Islet of Langerhans (tissue), 1 donor: Measurements from ENCODE around the gene CELA3B.
"Not testable (repeated sequence)": the region's sequence is repeated elsewhere in the genome, so short reads cannot be mapped to it uniquely, and the experiment has no call there.

ENCODE experiments used
- FAIRE-seq: peaks from one replicate; lab custom pipeline; 2011; peaks lifted over from hg19 to GRCh38; lab: Jason Lieb, UNC

Gene CELA3B

DNA sequence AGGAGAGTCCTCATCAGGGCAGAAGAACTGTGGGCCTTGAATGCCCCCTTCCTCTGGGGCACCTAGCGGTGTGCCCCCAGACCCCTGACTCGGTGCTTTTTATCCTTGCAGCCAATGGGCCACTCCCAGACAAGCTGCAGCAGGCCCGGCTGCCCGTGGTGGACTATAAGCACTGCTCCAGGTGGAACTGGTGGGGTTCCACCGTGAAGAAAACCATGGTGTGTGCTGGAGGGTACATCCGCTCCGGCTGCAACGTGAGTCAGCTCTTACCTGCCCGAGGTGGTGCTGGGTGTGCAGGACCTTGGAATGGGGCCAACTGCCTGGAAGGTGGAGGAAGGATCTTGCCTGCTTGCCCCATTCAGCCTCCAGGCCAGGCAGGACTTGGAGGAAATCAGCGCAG, 30.4 kb downstream of the CELA3B start:
- not testable (repeated sequence) for FAIRE-seq

DNA sequence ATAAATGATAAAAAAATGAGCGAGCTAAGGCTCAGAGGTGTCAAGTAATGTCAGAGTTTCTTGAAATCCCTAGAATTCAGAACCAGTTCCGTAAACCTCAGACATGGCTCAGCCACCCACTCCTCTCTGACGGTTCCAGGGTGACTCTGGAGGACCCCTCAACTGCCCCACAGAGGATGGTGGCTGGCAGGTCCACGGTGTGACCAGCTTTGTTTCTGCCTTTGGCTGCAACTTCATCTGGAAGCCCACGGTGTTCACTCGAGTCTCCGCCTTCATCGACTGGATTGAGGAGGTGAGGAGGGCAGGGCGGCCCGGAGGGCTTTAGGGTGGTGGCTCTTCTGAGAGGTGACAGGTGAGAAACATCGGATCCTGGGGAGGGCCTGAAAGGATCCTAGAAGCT, 32.7 kb downstream of the CELA3B start:
- FAIRE-seq: not testable (repeated sequence)

DNA sequence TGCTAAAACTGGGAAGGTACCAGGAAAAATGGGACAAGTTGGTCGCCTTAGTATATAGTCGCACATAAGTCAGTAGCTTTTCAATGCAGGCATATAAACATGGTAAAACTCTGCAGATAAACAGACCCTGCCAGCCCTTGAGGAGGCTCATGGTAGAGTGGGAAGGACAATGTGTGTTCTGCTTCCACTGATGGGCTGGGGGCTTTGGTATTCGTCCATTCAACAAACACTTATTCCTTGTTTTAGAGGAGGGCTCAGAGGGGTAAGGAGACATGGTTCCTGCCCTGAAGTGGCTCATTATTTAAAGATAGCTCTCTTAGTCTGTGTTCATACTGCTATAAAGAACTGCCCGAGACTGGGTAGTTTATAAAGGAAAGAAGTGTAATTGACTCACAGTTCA, 35.9 kb downstream of the CELA3B start:
- not testable (repeated sequence) for FAIRE-seq

DNA sequence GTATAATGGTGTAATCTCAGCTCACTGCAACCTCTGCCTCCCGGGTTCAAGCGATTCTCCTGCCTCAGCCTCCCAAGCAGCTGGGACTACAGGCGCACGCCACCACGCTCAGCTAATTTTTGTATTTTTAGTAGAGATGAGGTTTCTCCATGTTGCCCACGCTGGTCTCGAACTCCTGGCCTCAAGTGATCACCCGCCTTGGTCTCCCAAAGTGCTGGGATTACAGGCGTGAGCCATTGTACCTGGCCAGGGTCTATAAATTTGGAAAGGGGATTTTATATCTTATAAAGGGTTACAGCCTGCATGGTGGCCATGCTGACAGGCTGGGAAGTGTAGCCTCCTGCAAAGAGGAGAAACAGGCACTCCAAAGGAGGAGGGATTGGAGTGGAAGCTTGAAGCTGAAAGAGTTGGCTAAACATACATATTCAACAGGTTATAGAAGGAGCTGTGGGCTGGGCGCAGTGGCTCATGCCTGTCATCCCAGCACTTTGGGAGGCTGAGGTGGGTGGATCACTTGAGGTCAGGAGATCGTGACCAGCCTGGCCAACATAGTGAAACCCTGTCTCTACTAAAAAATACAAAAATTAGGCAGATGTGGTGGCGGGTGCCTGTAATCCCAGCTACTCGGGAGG, 37.9 kb downstream of the CELA3B start:
- not testable (repeated sequence) for FAIRE-seq

DNA sequence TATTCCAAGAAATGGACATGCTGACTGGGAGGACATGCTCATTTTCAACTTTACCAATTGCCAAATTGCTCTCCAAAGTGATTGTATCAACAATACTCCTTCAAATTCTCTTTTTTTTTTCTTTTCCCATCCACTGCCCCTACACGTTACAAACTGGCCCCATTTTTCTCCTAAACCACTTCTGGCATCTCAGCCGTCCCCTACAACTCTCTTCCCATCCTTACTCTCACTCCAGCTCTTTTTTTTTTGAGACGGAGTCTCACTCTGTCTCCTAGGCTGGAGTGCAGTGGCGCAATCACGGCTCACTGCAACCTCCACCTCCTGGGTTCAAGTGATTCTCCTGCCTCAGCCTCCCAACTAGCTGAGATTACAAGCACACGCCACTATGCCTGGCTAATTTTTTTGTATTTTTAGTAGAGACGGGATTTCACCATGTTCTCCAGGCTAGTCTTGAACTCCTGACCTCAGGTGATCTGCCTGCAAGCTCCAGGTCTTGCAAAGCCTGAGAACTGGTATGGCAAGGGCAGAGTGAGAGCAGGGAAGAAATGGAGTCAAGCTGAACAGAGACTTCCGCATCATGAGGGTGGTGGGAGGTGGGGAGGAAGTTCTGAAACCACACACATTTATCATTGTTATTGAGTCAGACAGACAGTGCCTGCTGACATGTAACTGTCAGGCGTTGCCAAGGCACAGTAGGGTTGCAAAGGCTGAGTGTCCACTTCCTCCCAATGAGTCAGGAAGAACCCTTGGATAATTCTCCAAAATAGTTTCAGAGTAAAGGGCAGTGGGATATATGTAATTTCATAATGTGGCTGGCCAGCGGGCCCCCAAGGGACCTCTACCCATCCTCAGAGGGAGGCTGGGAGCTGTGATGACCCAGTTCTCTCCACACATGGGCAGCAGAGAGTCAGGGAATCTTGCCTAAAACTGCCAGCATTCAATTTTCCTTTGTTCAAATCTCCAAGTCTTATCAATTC, 42.0 kb downstream of the CELA3B start:
- no peak for FAIRE-seq

DNA sequence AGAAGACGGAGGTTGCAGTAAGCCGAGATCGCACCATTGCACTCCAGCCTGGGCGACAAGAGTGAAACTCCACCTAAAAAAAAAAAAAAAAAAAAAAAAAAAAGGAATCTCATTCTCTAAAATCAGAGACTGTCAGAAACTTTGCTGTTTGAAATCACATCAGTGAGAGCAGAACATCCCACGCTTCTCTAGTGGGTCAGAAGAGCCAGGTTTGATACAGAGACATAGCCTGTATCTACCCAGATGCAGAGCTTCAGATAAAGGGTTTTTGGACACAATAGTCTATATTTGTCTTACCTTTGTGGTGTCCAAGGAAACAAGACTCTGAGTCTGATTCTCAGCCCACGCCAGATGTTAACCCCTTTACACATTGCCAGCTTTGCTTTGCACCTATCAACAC, 44.2 kb downstream of the CELA3B start:
- no peak for FAIRE-seq

DNA sequence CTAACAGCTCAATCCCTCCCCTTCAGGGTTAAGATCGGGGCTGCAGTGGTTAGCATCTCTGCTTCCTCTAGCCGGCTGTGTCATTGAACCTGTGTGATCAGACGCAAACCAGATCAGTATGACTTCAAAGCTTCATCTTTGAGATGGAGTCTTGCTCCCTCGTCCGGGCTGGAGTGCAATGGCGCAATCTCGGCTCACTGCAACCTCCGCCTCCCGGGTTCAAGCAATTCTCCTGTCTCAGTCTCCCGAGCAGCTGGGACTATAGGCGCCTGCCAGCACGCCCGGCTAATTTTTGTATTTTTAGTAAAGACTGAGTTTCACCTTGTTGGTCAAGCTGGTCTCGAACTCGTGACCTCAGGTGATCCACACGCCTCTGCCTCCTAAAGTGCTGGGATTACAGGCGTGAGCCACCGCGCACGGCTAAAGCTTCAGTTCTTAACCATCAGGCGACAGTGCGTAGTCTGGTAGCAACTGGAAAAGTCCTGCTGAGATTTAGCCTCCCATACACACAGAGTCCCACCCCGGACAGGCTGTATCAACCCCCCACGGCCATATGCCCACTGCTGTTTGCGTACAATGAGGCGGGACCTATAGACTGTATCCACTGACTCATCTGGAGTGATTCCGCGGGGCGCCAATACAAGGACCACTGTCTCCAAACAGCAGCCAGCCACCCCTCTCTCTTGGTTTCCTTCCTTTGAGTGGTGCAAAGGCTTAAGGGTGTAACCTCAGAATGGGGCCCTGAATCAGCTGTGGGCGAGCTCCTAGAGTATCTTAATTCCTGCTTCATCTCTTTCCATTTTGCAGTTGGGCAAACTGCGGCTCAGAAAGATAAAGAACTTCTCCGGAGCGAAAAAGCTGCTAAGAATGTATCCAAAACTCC, 47.9 kb downstream of the CELA3B start:
- FAIRE-seq: no peak

DNA sequence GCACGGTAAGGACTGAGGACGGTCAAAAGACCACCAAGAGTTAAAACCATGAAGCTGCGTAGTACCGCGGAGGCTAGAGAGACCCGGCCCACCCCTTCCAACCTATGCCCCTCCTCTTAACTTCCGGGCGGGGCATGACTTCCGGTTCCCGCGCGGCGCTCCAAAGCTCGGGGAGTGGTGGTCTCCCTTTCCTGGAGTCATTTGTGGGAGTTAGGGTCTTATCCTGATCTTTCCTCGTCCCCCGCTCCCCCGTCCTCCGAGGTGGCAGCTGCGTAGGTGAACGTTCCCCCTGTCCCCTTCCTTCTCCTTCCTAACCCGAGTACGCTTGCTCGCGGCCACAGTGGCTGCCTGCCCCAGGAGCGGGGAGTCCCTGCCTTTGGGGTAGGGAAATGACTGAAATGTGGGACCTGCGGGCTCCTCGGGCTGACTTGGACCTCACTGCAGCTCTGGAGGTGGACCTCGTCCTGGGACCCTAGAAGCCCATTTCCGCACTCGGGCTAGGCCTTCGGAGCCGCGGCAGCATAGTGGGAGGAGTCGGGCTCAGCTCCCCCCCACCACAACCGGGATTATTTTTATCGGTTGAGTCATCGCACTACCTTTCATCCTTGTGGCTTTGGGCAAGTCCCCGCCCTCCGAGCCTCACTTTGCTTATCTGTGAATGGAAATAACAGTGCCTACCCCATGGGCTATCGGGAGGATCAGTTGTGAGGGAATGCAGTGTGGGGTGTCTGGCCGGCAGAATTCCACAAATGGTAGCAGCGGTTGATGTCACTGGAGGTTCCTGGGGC, 48.7 kb downstream of the CELA3B start:
- no peak for FAIRE-seq

DNA sequence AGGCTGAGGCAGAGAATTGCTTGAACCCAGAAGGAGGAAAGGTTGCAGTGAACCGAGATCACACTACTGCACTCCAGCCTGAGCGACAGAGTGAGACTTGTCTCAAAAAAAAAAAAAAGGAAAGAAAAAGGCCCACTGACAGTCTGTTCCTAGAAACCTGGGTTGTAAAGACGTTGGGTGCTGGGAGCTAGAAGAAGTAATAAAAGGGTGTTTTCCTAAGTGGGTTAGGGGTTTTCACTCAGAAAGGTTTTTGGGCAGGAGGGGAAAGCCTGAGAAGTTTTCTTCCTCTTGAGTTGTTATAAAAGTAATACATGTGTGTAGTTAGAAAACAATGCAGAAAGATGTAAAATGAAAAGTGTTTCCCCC, 50.1 kb downstream of the CELA3B start:
- FAIRE-seq: no peak

DNA sequence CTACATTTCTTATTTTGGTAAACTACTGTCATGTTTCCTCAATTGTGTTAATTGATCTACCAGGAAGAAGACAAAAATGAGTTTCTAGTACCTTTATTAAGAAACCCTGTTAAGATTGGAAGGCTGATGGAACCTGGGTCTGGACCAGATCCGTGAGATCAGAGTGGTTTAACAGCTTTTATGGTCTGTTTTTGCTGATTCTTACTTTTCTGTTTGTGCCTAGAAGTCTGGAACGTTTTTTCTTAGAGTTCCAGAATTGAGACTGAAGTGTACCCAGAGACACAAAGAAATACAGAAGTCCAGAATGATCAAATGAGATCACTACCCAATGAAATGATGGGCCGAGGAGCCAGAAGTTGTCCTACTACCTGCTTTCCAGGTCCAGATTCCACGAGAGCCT, 53.2 kb downstream of the CELA3B start:
- FAIRE-seq: no peak

DNA sequence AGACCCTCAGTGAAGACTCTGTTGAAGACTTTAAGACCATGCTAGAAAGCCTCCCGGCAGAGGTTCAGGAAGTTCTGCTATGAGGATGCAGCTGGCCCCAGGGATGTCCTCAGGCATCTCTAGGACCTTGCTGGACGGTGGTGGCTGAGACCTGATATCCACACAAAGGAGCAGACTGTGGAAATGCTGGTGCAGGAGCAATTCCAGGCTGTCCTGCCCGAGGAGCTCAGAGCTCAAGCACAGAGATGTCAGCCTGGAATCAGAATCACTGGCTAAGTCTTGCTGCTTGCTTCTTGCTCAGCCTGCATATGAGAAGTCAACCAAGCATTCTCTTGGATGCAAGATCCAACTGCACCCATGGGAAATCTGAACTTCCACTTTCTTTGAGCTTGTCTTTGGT, 53.7 kb downstream of the CELA3B start:
- no peak for FAIRE-seq

DNA sequence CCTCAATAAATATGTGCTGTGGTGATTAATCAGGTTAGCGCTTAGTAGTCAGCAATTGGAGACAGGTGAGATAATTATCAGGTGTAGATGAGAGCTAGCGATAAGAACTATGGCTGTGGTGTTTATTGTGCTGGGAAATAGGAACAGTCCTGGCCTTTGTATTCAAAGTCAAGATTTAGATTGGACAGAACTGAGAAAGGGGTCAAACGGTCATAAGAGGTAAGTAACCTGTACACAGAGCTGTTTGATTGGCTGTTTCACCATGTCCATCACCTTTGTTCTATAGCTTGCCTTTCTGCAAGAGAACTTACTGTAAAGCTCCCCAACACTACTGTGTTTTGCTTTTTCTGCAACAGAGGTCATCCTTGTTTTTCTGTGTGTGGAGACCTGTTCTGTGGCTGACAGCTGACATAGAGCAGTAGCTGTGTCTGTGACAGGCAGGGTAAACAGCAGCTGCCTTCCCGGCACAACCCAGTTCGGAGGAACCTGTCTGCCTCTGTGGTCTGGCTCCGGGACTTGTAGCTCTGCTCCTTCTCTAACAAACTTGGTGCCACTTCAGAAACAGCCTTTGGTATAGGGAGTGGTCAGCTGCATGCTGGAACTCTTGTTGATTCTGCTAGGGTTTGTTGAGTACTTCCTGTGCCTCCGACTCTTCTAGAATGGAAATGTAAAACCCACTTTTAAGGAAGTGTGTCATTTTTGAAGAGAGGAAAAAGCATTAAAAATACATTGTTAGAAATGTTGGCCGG, 54.6 kb downstream of the CELA3B start:
- FAIRE-seq: no peak

DNA sequence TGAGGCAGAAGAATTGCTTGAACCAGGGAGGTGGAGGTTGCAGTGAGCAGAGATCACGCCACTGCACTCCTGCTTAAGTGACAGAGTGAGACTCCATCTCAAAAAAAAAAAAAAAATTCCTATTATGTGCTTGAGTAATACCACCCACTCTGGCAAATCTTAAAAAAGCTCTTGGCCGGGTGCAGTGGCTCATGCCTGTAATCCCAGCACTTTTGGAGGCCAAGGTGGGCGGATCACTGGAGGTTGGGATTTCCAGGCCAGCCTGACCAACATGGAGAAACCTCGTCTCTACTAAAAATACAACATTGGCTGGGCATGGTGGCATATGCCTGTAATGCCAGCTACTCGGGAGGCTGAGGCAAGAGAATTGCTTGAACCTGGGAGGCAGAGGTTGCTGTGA, 58.0 kb downstream of the CELA3B start:
- FAIRE-seq: not testable (repeated sequence)

DNA sequence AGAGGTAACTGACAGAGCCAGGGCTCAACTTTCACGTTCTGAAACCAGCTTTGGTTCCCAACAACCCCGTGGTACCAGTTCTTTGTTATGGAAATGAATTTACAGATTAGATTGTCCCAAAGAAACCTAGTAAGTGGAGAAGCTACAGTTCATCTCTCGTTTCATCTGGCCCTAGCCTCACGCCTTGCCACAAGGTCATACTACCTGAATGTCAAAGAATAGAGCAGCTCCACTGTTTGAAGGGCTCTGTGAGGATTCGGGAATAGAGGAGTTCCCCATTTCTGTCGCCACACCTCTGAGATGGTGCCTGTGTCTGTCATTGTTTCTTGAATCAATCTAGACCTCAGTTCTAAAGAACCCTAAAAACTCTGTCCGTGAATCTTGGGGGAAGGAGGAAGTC, 60.7 kb downstream of the CELA3B start:
- no peak for FAIRE-seq

DNA sequence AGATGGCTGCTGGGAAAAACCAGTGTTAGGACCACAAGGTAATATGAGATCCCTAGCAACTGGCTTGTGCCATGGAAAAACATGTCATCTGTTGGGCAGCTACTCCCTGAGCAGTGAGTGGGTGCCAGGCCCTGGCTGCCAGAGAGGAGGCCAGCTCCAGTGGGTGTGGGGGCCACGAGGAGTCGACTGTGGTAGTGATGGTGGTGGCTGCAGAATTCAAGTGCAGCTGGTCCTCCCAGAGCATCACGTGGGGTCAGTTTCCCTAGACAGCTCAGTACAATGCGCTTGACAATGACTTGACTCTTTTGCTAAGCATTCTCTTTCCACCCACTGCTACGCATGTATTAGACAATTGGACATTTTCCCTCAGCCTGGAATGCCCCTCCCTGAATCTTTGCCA, 61.2 kb downstream of the CELA3B start:
- FAIRE-seq: no peak
